ENCODE results near the gene PARD3.

Gene PARD3

GRCh38 chr10:34587002-34587679 is 228.0 kb downstream of the PARD3 start:
- no peak for TF ChIP-seq EZH2phosphoT487 (IDR thresholded peaks at IDR 0.05; ENCODE audit: borderline replicate concordance, low read length)
- no peak for TF ChIP-seq CTCF (IDR thresholded peaks at IDR 0.05; ENCODE audit: low read depth, low read length, poor library complexity, severe bottlenecking)
- Histone ChIP-seq H3K27me3 (ENCODE audit: control insufficient read depth, low read length) (no peaks in the 10 kb centered on the region), H3F3A (ENCODE audit: control insufficient read depth, insufficient read depth) (no peaks in the 10 kb centered on the region)

GRCh38 chr10:34585422-34586112 is 229.5 kb downstream of the PARD3 start:
- Histone ChIP-seq H3K27ac (ENCODE audit: low read depth, low read length) (no peak overlapping the region), H3K9me2 (replicated peaks; ENCODE audit: control insufficient read depth, low read length) (no peaks in the 10 kb centered on the region), H3K9me3 (ENCODE audit: control insufficient read depth, insufficient read depth, low read length) (no peaks in the 10 kb centered on the region), H3F3A (ENCODE audit: control insufficient read depth, insufficient read depth) (no peaks in the 10 kb centered on the region), H3K4me2 (ENCODE audit: low read length) (no peak overlapping the region), H3K4me1 (ENCODE audit: control insufficient read depth, low read length) (no peaks in the 10 kb centered on the region), H3K79me2 (ENCODE audit: control insufficient read depth, low read length) (no peaks in the 10 kb centered on the region), H3K27me3 (ENCODE audit: control insufficient read depth, low read length) (no peaks in the 10 kb centered on the region), H3K4me3 (ENCODE audit: low read length) (no peak overlapping the region), H4K20me1 (ENCODE audit: control insufficient read depth, insufficient read depth, low read depth, low read length) (no peaks in the 10 kb centered on the region), H3K36me3 (ENCODE audit: control insufficient read depth, low read length) (no peaks in the 10 kb centered on the region)
- TF ChIP-seq EZH2phosphoT487 (IDR thresholded peaks at IDR 0.05; ENCODE audit: borderline replicate concordance, low read length) (no peak), CTCF (IDR thresholded peaks at IDR 0.05; ENCODE audit: low read depth, low read length, poor library complexity, severe bottlenecking) (no peak)

More at GRCh38 chr10:34587002-34587679, 228.0 kb downstream of the PARD3 start:
- Histone ChIP-seq H3K36me3 (ENCODE audit: control insufficient read depth, low read length) (no peaks in the 10 kb centered on the region), H4K20me1 (ENCODE audit: control insufficient read depth, insufficient read depth, low read depth, low read length) (no peaks in the 10 kb centered on the region), H3K4me3 (ENCODE audit: low read length) (no peak overlapping the region), H3K79me2 (ENCODE audit: control insufficient read depth, low read length) (no peaks in the 10 kb centered on the region), H3K9me2 (replicated peaks; ENCODE audit: control insufficient read depth, low read length) (no peaks in the 10 kb centered on the region), H3K4me1 (ENCODE audit: control insufficient read depth, low read length) (no peaks in the 10 kb centered on the region), H3K9me3 (ENCODE audit: control insufficient read depth, insufficient read depth, low read length) (no peaks in the 10 kb centered on the region), H3K4me2 (ENCODE audit: low read length) (no peak overlapping the region), H3K27ac (ENCODE audit: low read depth, low read length) (no peak overlapping the region)

- H3K79me2 ChIP-seq (ENCODE audit: control insufficient read depth, low read length): no peaks in the 10 kb centered on the region
- H3K27me3 ChIP-seq (ENCODE audit: control insufficient read depth, low read length): no peaks in the 10 kb centered on the region
- no peak for TF ChIP-seq EZH2phosphoT487 (IDR thresholded peaks at IDR 0.05; ENCODE audit: borderline replicate concordance, low read length)
- no peak for TF ChIP-seq CTCF (IDR thresholded peaks at IDR 0.05; ENCODE audit: low read depth, low read length, poor library complexity, severe bottlenecking)
- H3K27ac ChIP-seq (ENCODE audit: low read depth, low read length): no peak overlapping the region
- H3K4me3 ChIP-seq (ENCODE audit: low read length): no peak overlapping the region
- H3K4me2 ChIP-seq (ENCODE audit: low read length): no peak overlapping the region
- no peaks in the 10 kb centered on the region for H3K4me1 ChIP-seq (ENCODE audit: control insufficient read depth, low read length)
- no peaks in the 10 kb centered on the region for H3K9me2 ChIP-seq (replicated peaks; ENCODE audit: control insufficient read depth, low read length)
- H3F3A ChIP-seq (ENCODE audit: control insufficient read depth, insufficient read depth): no peaks in the 10 kb centered on the region
- H4K20me1 ChIP-seq (ENCODE audit: control insufficient read depth, insufficient read depth, low read depth, low read length): no peaks in the 10 kb centered on the region
- no peaks in the 10 kb centered on the region for H3K9me3 ChIP-seq (ENCODE audit: control insufficient read depth, insufficient read depth, low read length)
- no peaks in the 10 kb centered on the region for H3K36me3 ChIP-seq (ENCODE audit: control insufficient read depth, low read length)
These were observed 230.9 kb downstream of the PARD3 start for GRCh38 chr10:34584164-34584563.
